Right cardiac atrium (tissue), 5 donors: ENCODE measurements around the gene GUCA2A. TPM values are rescaled to one million over a fixed set of nuclear protein-coding genes. Genes with fewer than 3 reads are reported as not detected.

Experiments
- ATAC-seq, 2 donors: fragments of 200-7000 bp; cut with Tn5 transposase; one replicate each; pipeline versions ENCODE4 v1.8.0 to v1.9.1; 2020; ENCODE audit warnings: moderate library complexity in 2 of 2, mild to moderate bottlenecking in 1 of 2
- DNase-seq, 3 donors: peaks; one replicate each; pipeline ENCODE4 v3.0.0-alpha.2; 2020
- H3K27ac ChIP-seq: one replicate; pipeline ENCODE4 v1.5.1; 2013; ENCODE audit warnings: mild to moderate bottlenecking, low read length, control low read depth, moderate library complexity
- H3K27me3 ChIP-seq: one replicate; pipeline ENCODE4 v1.6.1; 2013; ENCODE audit not compliant: control insufficient read depth, insufficient read depth
- H3K4me1 ChIP-seq: one replicate; pipeline ENCODE4 v1.6.1; 2013; ENCODE audit warnings: low read length; ENCODE audit not compliant: control insufficient read depth, insufficient read depth
- H3K4me3 ChIP-seq: one replicate; pipeline ENCODE4 v1.5.1; 2013; ENCODE audit warnings: low read length, control low read depth
- H3K9me3 ChIP-seq: one replicate; pipeline ENCODE4 v1.6.1; 2013; ENCODE audit warnings: low read length; ENCODE audit not compliant: control insufficient read depth
- WGBS: extraction: QIAGEN DNeasy Blood & Tissue Kit; methylation state at CpG from one replicate; pipeline ENCODE4 v1.1.7; 2013; 5-methylcytosine and 5-hydroxymethylcytosine counted together
- intact Hi-C, 4 donors: fragments of 100-400 bp; cut with DNase I; formaldehyde crosslinking; loops; one replicate each; pipeline versions ENCODE4 v1.11.0 to v1.14.0; 2022 to 2023
- polyA plus RNA-seq: library from polyadenylated mRNA; stranded (reverse); fragments of 200-250 nt; gene quantifications from one replicate; pipeline ENCODE4 v1.2.3, GENCODE V29; 2013
- total RNA-seq, 4 donors: library from RNA; stranded (reverse); fragmentation: NEBNext Ultra II Directional; extraction: Animal tissue kit (Norgen Biotek cat#: 25700); gene quantifications; one replicate each; pipeline ENCODE4 v1.2.1, GENCODE V29; 2021
- donor health status: healthy with polysubstance abuse.
- donor health status: DM: no; HTN: yes; CAD: no.
- donor health status: DM: no; HTN: no; CAD: no.
- donor health status: DM: no; HTN: yes; CAD: no; lungs with severe emphysema.
- donor health status: DM: yes; HTN: yes; CAD: no.

GUCA2A gene
- total and polyA plus RNA-seq, 5 donors, result not detected

GRCh38 chr1:42152907-42153600, 11.5 kb downstream of the GUCA2A start, which contains the start of gene GUCA2B:
TSS of gene GUCA2B (plus strand) at chr1:42153410. CDS start at chr1:42153451, 41 bp downstream.
- H3K27me3 ChIP-seq, result no peaks in the 10 kb centered on the region
- H3K9me3 ChIP-seq, result no peaks in the 10 kb centered on the region
- H3K4me3 ChIP-seq, result no peak within 1 kb of the TSS
- 82% methylated on average over 12 of the region's 12 CpGs for WGBS
- DNase-seq (no peak), ATAC-seq (no peak)
- H3K27ac ChIP-seq, result no peak within 1 kb of the TSS
- intact Hi-C loops, result no loop called here
- no peaks in the 10 kb centered on the region for H3K4me1 ChIP-seq

GRCh38 chr1:42152119-42152518, 12.4 kb downstream of the GUCA2A start:
- Histone ChIP-seq H3K4me3 (no peak overlapping the region), H3K9me3 (no peaks in the 10 kb centered on the region), H3K4me1 (no peaks in the 10 kb centered on the region), H3K27ac (no peak overlapping the region), H3K27me3 (no peaks in the 10 kb centered on the region)
- no peak for DNase-seq
- whole genome bisulfite sequencing, result 60% methylated on average over 3 of the region's 3 CpGs
- intact Hi-C loops, result no loop called here
- ATAC-seq, result peak in 1 of 2 donors; percentile 54

- ATAC-seq (no peak), DNase-seq (no peak)
- Histone ChIP-seq H3K9me3 (no peaks in the 10 kb centered on the region), H3K27me3 (no peaks in the 10 kb centered on the region), H3K27ac (no peak overlapping the region), H3K4me3 (no peak overlapping the region), H3K4me1 (no peaks in the 10 kb centered on the region)
- 70% methylated on average over 5 of the region's 5 CpGs for WGBS
- intact Hi-C loops, result no loop called here
Observed at GRCh38 chr1:42150651-42151050, 13.9 kb downstream of the GUCA2A start.

GRCh38 chr1:42148166-42148565, 16.4 kb downstream of the GUCA2A start:
- no peak for DNase-seq
- 75% methylated on average over 1 of the region's 1 CpG for WGBS

GRCh38 chr1:42146626-42147320, 17.8 kb downstream of the GUCA2A start:
- intact Hi-C loops, result loop anchor here in 1 of 4 donors (10.0 kb wide), 1 partner anchor 598 kb away; the partner anchor contains the start of gene CLDN19
- no peak overlapping the region for H3K4me3 ChIP-seq
- H3K9me3 ChIP-seq, result no peaks in the 10 kb centered on the region
- ATAC-seq, result peak; percentile 42 to 65
- H3K4me1 ChIP-seq, result no peaks in the 10 kb centered on the region
- no peak overlapping the region for H3K27ac ChIP-seq
- DNase-seq, result peak; percentile 51 to 80 (median 79)
- no peaks in the 10 kb centered on the region for H3K27me3 ChIP-seq
- 15% methylated on average over 19 of the region's 19 CpGs for WGBS

More at GRCh38 chr1:42148166-42148565, 16.4 kb downstream of the GUCA2A start:
- intact Hi-C loops, result loop anchor here in 1 of 4 donors (10.0 kb wide), 1 partner anchor 597 kb away; the partner anchor contains the start of gene CLDN19
- Histone ChIP-seq H3K4me3 (no peak overlapping the region), H3K27me3 (no peaks in the 10 kb centered on the region), H3K4me1 (no peaks in the 10 kb centered on the region), H3K9me3 (no peaks in the 10 kb centered on the region), H3K27ac (no peak overlapping the region)
- no peak for ATAC-seq

GRCh38 chr1:42145764-42146625, 18.6 kb downstream of the GUCA2A start:
- ATAC-seq (peak in 1 of 2 donors; percentile 11), DNase-seq (no peak)
- intact Hi-C loops, result loop anchor here in 1 of 4 donors (10.0 kb wide), 1 partner anchor 599 kb away; the partner anchor contains the start of gene CLDN19
- no peaks in the 10 kb centered on the region for H3K9me3 ChIP-seq
- H3K27me3 ChIP-seq, result no peaks in the 10 kb centered on the region
- no peak overlapping the region for H3K4me3 ChIP-seq
- no peak overlapping the region for H3K27ac ChIP-seq
- 48% methylated on average over 41 of the region's 41 CpGs for WGBS
- H3K4me1 ChIP-seq, result no peaks in the 10 kb centered on the region

GRCh38 chr1:42145389-42145716, 19.2 kb downstream of the GUCA2A start:
- 58% methylated on average over 8 of the region's 8 CpGs for WGBS
- ATAC-seq (peak in 1 of 2 donors; percentile 13), DNase-seq (no peak)
- no peaks in the 10 kb centered on the region for H3K9me3 ChIP-seq
- no peak overlapping the region for H3K27ac ChIP-seq
- no peaks in the 10 kb centered on the region for H3K27me3 ChIP-seq
- intact Hi-C loops, result loop anchor here in 1 of 4 donors (10.0 kb wide), 1 partner anchor 599 kb away; the partner anchor contains the start of gene CLDN19
- H3K4me1 ChIP-seq, result no peaks in the 10 kb centered on the region
- H3K4me3 ChIP-seq, result no peak overlapping the region

GRCh38 chr1:42144711-42145388, 19.7 kb downstream of the GUCA2A start:
- H3K9me3 ChIP-seq, result no peaks in the 10 kb centered on the region
- WGBS, result 68% methylated on average over 12 of the region's 12 CpGs
- H3K27me3 ChIP-seq, result no peaks in the 10 kb centered on the region
- ATAC-seq (no peak), DNase-seq (no peak)
- H3K4me1 ChIP-seq, result no peaks in the 10 kb centered on the region
- H3K4me3 ChIP-seq, result no peak overlapping the region
- no peak overlapping the region for H3K27ac ChIP-seq
- intact Hi-C loops, result loop anchor here in 1 of 4 donors (10.0 kb wide), 1 partner anchor 600 kb away; the partner anchor contains the start of gene CLDN19

- no peaks in the 10 kb centered on the region for H3K9me3 ChIP-seq
- H3K4me1 ChIP-seq, result no peaks in the 10 kb centered on the region
- 50% methylated on average over 13 of the region's 13 CpGs for WGBS
- no peak for DNase-seq
- ATAC-seq, result no peak
- H3K27ac ChIP-seq, result no peak overlapping the region
- no peak overlapping the region for H3K4me3 ChIP-seq
- intact Hi-C loops, result loop anchor here in 1 of 4 donors (10.0 kb wide), 1 partner anchor 601 kb away; the partner anchor contains the start of gene CLDN19
- no peaks in the 10 kb centered on the region for H3K27me3 ChIP-seq
Observed at GRCh38 chr1:42143896-42144710, 20.4 kb downstream of the GUCA2A start.
